ENCODE measurements around the gene HLCS.

DNA sequence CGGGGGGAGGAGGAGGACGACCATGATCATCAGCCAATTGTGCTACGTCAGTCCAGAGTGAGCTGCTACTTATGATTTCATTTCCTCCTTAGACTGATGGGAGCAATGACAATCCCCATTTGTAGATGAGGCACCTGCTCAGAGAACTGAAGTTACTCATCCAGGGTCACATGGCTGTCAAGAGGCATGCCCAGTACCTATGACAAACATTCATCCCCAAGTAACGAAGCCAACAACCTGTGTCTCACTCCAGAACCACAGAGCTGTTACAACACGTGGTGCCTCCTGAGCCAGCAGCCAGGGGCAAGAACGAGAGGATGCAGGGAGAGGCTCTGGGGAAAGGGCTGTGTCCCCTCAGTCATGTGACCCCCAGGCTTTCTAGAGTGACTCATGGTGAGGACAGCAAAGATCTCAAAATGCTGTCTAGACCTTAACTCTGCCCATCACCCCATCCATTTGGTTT is 173.9 kb downstream of the HLCS start:
- TF ChIP-seq POLR2A (IDR thresholded peaks at IDR 0.05; ENCODE audit: low read depth, low read length) (no peak), POLR2AphosphoS5 (IDR thresholded peaks at IDR 0.05; ENCODE audit: low read length) (no peak)

All from GM12878 (cell line).